Right ventricle myocardium inferior (tissue), 1 donor: ENCODE measurements around the gene AKT1S1. TPM values are rescaled to one million over a fixed set of nuclear protein-coding genes. Genes with fewer than 3 reads are reported as not detected.
"Not testable (repeated sequence)": the region's sequence is repeated elsewhere in the genome, so short reads cannot be mapped to it uniquely, and the experiment has no call there.

Experiments used
- ATAC-seq: fragments of 200-7000 bp; cut with Tn5 transposase; one replicate; pipeline ENCODE4 v1.9.1; 2020; ENCODE audit warnings: mild to moderate bottlenecking, moderate library complexity
- DNase-seq: peaks from one replicate; pipeline ENCODE4 v3.0.0; 2021; ENCODE audit errors: missing footprints
- intact Hi-C: fragments of 100-400 bp; cut with DNase I; formaldehyde crosslinking; loops from one replicate; pipeline ENCODE4 v1.11.0; 2022
- long read RNA-seq: library from polyadenylated mRNA; unstranded; transcript quantifications from one replicate; pipeline ENCODE4 v2.0.0, GENCODE V29; 2021
- total RNA-seq: library from RNA; stranded (reverse); fragmentation: NEBNext Ultra II Directional; extraction: Animal tissue kit (Norgen Biotek cat#: 25700); gene quantifications from one replicate; pipeline ENCODE4 v1.2.1, GENCODE V29; 2021
- donor health status: DM: no; HTN: yes; CAD: no; lungs with severe emphysema.

Gene AKT1S1
- 37.2 TPM for total RNA-seq
- long read RNA-seq, transcript AKT1S1-207 (5 exons, 3,075 nt), result major isoform, 5 of 6 reads
- long read RNA-seq, partial matches to known transcripts, result 0 of 6 reads
- long read RNA-seq, other reads (novel, unspliced or antisense), result 0 of 6 reads

DNA sequence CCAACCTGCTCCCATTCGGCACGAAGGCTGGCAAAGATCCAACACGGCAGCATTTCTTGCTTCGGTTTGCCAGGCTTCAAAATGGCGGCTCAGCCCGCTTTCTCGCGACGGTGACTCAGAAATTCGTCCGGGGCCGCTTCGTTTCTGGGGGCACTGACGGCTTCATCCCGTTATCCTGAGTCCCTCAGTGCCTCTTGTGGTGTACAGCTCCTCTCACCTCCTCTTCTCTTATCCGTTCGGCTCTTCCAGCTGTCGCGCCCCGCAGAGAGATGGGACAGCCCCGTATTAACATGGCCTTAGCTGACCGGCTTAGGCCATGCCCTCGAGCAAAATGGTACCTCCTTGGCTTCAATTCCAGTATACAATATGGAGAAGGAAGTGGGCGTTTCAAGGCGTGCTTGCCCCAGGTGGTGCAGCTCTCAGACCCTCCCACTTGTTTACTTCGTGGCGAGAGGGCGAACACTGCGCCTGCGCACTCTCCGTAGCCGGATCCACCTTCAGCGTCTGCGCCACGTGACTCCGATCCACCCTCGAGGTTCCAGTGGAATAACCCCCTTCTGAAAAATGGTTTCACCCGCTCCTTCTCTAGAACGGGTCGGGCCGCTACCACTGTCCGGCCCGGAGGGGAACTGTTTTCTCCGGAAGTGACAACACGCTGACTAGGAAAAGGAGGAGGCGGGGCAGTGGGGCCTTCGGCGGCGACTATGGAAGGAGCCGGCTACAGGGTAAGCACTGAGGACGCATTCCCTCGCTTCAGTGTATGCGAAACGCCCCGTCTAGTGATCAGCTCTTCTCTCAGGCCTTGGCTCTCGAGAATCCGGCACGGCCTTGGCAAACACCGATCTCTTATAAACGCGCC, at the start of gene AKT1S1, which contains the start of gene TBC1D17:
TSS of gene AKT1S1 (minus strand) at position 336 of the 859 bp plus-strand sequence. CDS start 4,060 bp downstream, outside the sequence.
TSS of gene TBC1D17 (plus strand) at position 683 of the 859 bp plus-strand sequence. CDS start at position 705, 22 bp downstream.
- intact Hi-C loops, result loop anchor here (1.0 to 10.0 kb wide), 4 partner anchors 60 to 382 kb away; partner anchors contain the start of genes PRMT1 and RPS11
- peak; percentile 83 for ATAC-seq

DNA sequence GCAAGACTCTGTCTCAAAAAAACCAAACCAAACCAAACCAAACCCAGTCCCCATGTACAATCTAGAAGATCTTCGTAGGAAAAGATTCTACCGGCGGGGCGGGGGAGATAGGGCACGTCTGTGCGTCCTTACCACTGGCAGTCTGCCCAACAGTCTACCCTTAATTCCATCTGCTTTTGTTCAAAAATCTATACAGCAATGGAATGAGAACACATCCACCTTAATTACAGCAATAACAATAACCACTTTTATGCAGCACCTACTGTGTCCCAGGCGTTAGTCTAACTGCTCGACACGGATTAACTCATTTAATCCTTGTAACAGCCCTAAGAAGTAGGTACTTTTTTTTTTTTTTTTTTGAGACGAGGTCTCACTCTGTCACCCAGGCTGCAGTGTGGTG, 49.4 kb upstream of the AKT1S1 start:
- intact Hi-C loops, result no loop called here
- no peak for ATAC-seq
- no peak for DNase-seq

More for the DNA sequence above, at the start of gene AKT1S1, which contains the start of gene TBC1D17:
- peak; percentile 99 for DNase-seq

DNA sequence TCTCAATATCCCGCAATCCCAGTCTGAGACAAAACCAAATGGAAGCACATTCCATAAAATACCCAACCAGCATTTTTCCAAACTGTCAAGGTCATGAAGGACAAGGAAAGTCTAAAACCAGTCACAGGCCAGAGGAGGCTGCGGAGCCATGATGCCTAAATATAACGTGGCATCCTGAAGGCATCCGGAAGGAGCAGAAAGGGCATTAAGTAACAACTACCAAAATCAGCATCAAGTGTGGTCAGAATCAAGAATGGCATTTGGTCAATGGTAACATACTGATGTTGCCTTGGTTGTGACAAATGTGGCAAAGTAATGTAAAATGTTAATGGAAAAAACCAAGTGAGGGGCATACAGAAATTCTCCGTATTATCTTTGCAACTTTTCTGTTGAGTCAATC, 48.3 kb upstream of the AKT1S1 start:
- no peak for DNase-seq
- no peak for ATAC-seq
- intact Hi-C loops, result no loop called here

DNA sequence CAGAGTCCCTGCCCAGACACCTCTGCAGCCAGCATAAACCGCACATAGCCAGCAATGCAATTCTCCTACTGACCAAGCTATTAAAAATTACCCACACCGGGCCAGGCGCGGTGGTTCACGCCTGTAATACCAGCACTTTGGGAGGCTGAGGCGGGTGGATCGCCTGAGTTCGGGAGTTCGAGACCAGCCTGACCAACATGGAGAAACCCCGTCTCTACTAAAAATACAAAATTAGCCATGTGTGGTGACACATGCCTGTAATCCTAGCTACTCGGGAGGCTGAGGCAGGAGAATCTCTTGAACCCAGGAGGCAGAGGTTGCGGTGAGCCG, 47.7 kb upstream of the AKT1S1 start:
- ATAC-seq, DNase-seq, intact Hi-C loops: not testable (repeated sequence)

DNA sequence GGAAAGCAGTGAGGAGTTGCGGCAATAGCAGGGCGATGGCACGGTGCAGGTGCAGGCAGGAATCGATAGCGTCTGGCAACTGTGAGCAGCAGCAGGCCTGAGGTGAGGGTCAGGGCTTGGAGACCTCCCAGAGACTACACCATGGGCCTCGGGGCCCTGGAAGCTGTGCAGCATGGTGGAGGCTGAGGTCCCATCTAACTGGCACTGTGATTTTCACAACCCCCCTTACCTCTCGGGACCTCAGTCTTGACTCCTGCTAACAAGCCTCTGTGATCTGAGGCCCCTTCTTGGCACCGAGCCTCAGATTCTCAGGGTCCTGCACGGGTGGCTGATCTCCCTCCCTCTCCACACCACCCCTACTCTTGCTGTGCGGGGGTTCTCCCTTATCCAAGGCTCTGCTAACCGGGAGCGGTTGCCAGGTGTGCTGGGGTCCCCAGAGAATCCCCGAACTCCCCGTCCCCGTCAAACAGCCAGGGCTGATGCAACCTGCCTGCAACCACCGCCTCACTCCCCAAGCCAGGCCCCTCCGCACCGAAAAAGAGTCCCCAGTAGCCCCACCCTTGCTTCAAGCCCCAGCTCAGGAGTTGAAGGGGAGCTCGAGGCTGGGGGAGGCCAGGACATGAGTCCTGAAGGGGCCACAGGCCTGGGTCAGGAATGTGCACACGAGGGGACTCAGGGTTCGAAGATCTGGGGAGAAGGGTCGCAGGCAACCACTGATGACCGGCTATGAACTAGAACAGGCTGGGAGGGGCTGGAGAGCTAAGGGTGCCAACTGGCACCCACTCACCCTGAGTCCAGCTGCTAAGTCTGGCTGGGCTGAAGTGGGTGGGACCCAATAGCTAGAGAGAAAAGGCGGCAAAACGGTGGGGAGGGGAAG, 47.1 kb upstream of the AKT1S1 start:
- intact Hi-C loops, result no loop called here
- no peak for DNase-seq
- no peak for ATAC-seq

DNA sequence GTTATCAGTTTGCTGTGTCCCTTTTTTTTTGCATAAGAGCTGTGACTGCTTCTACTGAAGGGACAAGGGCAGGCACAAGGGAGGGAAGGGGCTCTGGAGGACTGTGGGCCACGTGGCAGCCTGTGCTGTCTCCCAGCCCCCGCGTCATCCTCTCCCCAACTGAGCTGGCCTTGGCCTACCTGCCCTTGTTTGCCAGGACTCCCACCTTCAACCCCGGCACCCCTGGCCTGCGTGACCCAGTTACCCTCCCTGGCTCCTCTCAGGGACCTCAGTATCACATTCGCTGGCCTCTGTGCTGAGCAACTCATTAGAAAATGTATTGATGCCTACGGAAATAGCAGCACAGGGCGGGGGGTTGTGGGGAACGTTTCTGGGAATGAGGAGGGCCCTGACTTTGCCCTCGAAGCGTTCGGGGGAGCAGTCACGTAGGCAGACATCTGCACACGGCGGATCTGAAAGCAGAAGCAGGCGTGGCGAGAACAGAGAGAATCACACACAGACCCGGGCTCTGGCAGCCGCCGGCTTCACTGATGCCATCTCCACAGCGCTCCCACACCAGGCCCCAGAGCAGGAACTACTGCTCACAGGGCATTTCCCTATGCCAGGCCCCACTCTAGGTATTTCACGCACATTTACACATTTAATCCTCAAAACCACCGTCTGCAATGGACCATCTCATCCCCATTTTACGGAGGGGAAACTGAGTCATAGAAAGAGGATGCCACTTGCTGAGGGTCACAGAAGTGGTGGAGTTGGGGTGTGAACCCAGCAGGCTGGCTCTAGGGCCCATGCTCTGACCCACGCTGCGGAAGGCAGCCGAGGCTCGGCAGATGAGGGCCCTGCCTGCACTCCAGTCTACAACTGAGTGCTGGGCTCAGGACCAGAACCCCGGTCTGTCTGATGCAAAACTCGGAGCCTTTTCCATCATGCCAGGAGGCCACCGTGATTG, 46.2 kb upstream of the AKT1S1 start:
- intact Hi-C loops, result no loop called here
- ATAC-seq, result no peak
- no peak for DNase-seq

DNA sequence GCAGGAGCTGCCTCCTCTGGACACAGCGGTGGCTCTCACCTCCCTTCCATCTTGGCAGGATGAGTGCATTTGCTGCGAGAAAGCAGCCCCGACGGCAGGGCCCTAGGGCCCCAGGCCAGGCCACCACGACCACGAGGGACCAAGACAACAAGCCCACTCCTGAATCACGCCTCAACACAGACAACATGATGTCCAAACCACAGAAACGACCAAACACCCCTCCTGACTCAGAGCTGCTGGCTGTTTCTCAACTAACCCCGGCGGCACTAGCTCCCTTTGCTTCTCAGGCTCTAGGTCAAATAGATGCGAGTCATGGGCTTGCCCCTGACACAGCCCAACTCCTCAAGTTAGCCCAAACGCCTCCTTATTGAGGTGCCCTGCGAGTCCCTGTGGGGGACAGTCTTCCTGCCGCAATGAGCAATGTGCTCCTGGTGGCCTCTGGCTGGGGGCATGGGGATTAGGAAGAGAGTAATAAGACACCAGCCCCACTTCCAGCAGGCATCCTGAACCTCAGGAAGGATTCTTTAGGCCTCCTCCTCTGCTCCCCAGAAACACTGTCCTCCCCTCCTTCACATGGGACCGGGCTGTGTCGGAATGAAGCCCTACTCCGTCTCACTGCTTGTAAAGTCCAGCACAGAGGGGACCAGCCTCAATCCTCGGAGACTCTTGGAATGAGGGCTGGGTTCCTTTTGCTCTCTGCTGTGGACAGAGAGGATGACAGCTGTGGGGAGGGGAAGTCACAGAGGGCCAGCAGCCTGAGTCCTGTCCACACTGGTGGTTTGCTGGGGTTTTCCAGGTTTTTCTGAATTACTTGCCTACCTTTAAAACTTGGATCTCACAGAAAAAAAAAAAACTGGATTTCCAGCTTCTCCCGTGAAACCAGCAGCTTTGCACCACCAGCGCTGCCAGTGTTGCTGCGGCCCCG, 45.0 kb upstream of the AKT1S1 start:
- intact Hi-C loops, result no loop called here
- ATAC-seq (no peak), DNase-seq (no peak)

DNA sequence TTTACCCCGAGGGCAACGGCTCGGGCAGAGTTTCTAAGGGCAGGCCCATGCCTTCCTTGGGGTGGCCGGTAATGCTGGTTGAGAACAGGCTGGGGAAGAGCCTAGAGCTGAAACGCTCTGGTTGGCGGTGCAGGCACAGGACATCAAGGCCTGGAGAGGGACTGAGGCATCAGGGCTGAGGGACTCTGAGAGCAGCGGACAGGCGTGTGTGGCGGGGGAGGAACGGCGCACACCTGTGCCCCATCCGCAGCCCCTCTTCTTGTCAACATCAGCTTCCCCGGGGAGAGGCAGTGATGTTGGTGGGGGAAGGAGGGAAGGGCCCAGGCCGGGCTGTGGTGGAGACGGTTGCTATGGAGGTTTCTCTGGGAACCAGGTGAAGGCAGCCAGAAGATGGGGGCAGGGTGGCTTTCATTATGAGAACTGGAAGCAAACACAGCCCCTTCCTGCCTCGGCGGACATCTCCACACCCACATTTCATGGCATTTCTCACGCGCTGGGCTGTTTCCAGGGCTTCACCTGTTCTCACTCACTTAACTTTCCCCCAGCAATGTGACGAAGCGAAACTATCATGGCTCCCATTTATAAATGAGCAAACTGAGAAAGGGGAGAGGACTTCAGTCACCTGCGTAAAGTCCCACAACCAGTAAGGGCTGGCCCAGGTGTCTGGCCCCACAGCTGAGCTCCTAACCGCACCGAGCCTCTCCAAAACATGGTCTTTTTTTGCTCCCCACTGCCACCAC, 43.6 kb upstream of the AKT1S1 start:
- no peak for ATAC-seq
- DNase-seq, result no peak
- intact Hi-C loops, result no loop called here

DNA sequence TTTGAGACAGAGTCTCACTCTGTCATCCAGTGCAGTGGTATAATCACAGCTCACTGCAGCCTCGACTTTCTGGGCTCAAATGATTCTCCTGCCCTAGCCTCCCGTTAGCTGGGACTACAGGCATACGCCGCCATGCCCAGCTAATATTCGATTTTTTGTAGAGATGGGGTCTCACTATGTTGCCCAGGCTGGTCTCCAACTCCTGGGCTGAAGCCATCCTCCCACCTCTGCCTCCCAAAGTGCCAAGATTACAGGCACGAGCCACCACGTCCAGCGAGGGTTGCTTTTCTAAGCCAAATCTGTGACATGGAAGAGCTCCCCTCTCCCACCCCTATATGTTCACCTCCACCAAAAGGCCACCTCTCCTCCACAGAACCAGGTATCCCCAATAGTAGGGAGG, 40.9 kb upstream of the AKT1S1 start:
- DNase-seq, result no peak
- no peak for ATAC-seq
- intact Hi-C loops, result no loop called here

DNA sequence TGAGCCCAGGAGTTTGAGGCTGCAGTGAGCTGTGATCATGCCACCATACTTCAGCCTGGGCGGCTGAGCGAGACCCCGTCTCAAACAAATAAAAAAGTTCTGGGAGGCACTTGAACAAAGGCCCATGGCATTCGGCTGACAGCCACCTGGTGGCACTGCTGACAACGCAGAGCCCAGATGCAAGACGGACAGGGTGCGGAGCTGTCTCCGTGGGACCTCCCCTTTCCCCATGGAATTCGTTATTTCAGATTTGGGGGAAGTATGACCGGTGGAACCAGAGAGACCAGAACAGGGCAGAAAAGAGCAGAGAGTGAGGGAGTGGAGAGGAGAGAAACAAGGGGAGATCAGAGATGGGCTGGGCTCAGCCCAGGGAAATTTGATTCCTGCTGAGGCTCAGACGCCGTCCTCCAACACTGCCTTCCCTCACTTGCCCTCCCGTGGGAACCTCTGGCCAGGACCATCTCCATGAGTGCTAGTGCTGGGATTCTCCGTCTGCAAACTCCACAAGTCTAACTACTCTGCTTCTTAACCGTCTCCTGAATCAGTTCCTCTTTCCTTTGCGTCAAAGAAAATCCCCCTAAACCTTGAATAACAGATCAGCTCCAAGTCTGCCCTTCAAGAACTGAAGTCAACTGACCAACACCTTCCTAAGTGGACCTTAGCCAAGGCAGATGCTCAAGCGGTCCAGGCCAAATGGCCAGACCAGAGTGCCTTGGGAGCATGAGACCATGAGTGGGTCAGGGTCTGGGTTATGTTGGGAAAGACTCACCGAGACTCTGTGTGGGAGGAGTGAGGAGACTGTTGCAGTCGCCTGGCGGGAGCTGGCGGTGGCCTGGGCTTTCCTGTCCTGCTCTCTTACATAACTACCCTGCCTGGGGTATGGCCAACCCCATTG, 39.9 kb upstream of the AKT1S1 start:
- ATAC-seq (no peak), DNase-seq (no peak)
- intact Hi-C loops, result no loop called here

DNA sequence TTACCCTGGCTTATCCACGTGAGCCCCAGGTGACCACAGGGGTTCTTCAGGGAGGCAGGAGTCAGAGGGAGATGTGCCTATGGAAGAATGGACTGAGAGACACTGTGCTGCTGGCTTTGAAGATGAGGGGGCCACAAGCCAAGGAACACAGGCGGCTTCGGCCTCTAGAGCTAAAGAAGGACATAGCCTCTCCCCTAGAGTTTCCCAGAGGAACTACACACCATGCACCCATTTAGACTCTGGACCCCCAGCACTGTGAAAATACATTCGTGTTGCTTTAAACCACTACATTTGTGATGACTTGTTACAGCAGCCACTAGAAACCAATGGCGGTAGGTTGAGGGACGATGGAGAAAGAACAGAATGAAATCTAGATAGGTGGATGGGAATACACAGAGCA, 38.1 kb upstream of the AKT1S1 start:
- intact Hi-C loops, result no loop called here
- ATAC-seq (no peak), DNase-seq (no peak)

DNA sequence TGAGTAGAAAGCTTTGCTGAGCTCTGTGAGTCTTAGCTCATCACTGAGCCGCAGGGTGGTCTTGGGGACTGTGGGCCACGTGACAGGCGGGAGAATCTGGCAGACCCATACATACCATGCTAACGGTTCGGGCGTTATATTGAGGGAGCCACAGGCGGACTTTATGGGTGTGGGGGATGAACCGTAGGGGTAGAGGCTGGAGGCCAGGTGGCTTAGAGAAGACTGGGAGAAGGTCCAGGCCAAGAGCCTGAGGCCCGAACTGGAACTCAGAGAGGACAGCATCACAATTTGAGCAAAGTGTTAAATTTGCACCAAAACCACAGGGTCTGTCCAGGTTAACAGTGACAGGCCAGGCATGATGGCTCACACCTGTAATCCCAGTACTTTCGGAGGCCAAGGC, 36.6 kb upstream of the AKT1S1 start:
- intact Hi-C loops, result no loop called here
- no peak for DNase-seq
- ATAC-seq, result no peak

DNA sequence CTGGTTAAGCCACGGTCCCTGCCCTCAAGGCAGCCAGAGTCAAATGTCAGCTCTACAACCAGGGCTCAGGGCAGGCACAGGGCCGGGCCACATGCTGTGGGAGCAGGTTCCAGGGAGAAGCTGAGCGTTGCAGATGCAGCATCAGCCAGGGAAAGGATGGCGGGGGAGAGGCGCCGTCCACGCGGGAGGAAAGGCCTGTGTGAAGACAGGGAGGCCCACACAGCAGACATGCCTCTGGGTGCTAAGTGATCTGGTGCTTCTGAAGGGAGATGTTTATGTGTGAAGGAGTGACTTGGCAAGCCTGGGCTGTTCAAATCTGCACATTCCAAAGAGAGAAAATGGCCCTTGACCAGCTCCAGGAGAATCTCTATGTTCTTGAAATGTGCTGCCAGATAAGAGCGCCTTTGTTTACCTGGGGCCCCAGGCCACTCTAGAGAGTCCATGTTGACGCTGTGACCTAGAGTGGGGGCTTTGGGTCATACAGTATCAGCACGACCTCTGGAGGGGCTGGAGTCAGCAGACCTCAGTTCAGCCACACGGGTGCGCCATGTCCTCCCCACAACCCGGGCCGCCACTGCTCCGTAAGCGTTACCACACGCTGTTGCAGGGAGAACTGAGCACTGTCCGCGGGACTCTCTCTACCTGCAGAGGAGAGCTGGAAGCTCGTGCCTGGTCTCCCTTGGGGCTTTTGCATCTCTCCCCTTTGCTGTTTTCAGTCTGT, 36.0 kb upstream of the AKT1S1 start:
- intact Hi-C loops, result no loop called here
- ATAC-seq (no peak), DNase-seq (peak; percentile 20)

DNA sequence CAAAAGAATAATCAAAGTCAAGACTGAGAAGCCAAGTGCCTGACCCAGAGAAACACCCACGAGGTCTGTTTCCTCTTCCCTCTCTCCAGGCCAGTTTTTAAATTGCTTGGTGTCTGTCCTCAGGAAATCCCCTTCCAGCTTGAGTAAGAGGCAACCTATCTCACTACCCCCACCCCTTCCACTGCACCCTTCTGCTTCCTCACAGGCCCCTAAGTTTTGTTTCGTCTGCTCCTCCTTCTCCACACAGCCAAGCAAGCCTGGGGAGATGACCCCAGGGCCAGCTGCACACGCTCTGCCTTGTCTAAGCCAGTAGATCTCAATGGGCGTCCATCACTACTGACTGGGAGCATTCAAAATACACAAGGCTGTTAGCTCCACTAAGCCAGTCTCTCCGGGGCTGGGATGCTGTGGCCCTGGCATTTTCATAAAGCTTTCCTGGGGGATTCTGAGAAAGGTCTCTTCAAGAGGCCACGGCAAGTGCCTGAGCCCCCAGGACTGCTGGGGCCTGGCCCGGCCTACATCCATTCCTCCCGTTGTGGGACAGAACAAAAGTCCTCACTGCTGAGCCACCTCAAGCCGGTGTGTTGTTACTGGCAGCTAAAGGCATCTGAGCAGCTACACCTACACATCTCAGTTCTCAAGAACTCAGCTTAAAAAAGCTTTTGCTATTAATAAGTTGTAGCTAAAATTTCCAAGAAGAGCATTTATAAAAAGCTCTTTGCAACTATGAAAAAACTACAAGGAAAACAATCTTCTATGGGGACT, 34.4 kb upstream of the AKT1S1 start:
- no peak for ATAC-seq
- DNase-seq, result peak; percentile 44
- intact Hi-C loops, result no loop called here
